ENCODE results near the gene CT47C1. TPM values are rescaled to one million over a fixed set of nuclear protein-coding genes. Genes with fewer than 3 reads are reported as not detected.
A peak's percentile ranks its signal among the peaks of the same experiment; 100 is the strongest.
"Not testable (repeated sequence)": the region's sequence is repeated elsewhere in the genome, so short reads cannot be mapped to it uniquely, and the experiment has no call there.

Gene CT47C1
- total RNA-seq, result not detected

DNA sequence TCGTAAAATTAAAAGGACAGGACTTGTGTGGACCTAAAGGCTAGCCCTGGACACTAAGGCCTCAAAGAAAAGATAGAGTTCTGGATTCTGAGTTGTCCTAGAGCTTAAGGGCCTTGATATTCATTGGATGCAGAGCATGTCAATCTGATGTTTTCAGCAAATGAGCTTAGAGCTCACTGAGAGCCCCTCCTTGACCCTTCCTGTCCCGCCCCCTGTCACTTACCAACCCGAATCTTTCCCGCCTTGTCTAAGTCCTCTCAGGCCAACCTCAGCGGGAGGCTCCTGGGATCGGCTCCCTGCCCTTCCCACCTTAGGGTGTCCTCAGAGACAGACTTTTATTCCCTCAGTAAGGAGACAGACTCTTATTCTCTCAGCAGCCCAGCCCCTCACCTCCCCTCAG is at the start of gene CT47C1:
Gene CT47C1, plus strand, starts transcription at position 250 of the 400 bp plus-strand sequence. CDS start 233 bp downstream, outside the sequence.
- DNase-seq (ENCODE audit: low spot score) (no peak), ATAC-seq (no peak)
- intact Hi-C loops (cut with DNase I), result no loop called here

DNA sequence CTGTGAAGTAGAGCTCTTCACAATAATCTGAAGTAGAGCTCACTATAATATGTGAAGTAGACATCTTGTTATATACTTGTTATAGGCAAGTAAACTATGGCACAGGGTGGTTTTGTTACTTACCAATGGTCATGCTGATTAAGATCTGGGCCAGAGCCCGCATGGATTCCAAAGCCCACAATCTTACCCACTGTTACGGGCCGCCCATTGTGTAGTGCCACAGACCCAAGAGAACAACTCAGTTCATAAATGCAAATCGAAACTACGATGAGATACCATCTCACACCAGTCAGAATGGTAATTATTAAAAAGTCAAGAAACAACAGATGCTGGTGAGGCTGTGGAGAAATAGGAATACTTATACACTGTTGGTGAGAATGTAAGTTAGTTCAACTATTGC is 46.9 kb upstream of the CT47C1 start:
- intact Hi-C loops (cut with DNase I), result no loop called here
- ATAC-seq, result no peak
- DNase-seq (ENCODE audit: low spot score), result no peak

DNA sequence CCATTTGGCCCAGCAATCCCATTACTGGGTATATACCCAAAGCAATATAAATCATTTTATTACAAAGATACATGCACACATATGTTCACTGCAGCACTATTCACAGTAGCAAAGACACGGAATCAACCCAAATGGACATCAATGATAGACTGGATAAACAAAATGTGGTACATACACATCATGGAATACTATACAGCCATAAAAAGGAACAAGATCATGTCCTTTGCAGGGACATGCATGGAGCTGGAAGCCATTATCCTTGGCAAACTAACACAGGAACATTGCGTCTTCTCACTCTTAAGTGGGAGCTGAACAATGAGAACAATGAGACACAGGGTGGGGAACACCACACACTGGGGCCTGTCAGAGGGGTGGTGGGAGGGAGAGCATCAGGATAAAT is 46.4 kb upstream of the CT47C1 start:
- ATAC-seq; intact Hi-C loops (cut with DNase I): not testable (repeated sequence)

GRCh38 chrX:119027960-119028732 is 44.6 kb upstream of the CT47C1 start:
- intact Hi-C loops (cut with DNase I); DNase-seq (ENCODE audit: low spot score); ATAC-seq: not testable (repeated sequence)

More for the DNA sequence above, 46.4 kb upstream of the CT47C1 start:
- not testable (repeated sequence) for DNase-seq (ENCODE audit: low spot score)

GRCh38 chrX:119028733-119029330 is 44.0 kb upstream of the CT47C1 start:
- ATAC-seq (no peak), DNase-seq (ENCODE audit: low spot score) (no peak)
- intact Hi-C loops (cut with DNase I), result no loop called here

DNA sequence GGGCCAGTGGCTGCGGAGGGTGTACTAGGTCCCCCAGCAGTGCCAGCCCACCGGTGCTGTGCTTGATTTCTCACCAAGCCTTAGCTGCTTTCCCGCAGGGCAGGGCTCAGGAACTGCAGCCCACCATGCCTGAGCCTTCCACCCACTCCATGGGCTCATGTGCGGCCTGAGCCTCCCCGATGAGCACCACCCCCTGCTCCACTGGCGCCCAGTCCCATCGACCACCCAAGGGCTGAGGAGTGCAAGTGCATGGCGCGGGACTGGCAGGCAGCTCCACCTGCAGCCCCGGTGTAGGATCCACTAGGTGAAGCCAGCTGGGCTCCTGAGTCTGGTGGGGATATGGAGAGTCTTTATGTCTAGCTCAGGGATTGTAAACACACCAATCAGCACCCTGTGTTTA is 43.1 kb upstream of the CT47C1 start:
- intact Hi-C loops (cut with DNase I); ATAC-seq; DNase-seq (ENCODE audit: low spot score): not testable (repeated sequence)

DNA sequence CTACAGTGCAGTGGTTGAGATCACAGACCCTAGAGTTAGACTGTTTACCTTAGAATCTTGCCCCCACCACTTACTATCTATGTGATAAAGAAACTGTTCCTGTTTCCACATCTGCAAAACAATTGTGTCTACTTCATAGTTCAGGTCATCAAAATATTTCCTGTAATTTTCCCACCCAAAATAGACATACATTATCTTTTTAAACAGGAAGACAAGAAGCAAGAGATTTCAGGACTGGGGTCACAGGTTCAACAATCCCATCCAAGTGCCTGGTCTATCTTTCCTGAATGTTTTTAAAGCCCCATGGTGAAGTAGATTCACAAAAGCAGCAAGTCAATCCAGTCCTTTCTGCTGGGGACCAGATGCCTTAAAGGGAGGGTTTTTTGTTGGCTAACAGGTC is 41.8 kb upstream of the CT47C1 start:
- DNase-seq (ENCODE audit: low spot score), result no peak
- intact Hi-C loops (cut with DNase I), result no loop called here
- ATAC-seq, result no peak

GRCh38 chrX:119036107-119037029 is 36.4 kb upstream of the CT47C1 start:
- intact Hi-C loops (cut with DNase I), result no loop called here
- DNase-seq (ENCODE audit: low spot score) (no peak), ATAC-seq (no peak)

DNA sequence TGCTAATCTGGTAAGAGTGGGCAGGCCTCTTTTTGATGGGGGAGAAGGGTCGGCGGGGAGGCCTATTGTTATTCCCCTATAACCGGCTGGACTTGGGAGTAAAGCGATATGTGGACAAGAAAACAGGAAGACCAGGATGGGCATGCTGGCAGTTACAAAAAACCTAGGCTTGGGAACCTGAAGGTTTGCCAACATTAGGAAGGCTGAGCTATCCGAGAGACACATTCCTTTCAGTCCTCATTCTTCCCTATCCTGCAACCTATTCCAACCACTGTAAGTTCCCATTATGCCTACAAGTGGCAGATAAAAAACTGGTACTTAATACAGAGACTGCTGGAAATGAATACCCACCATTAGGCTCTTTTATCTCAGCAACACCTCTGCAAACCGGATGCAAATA is 32.4 kb upstream of the CT47C1 start:
- ATAC-seq (no peak), DNase-seq (ENCODE audit: low spot score) (no peak)
- intact Hi-C loops (cut with DNase I), result no loop called here

- DNase-seq (ENCODE audit: low spot score), result peak; percentile 60
- intact Hi-C loops (cut with DNase I), result no loop called here
- ATAC-seq, result peak; percentile 95
Measured at GRCh38 chrX:119041175-119041574, 31.6 kb upstream of the CT47C1 start.

GRCh38 chrX:119042040-119042439 is 30.8 kb upstream of the CT47C1 start:
- no peak for ATAC-seq
- intact Hi-C loops (cut with DNase I), result no loop called here
- no peak for DNase-seq (ENCODE audit: low spot score)

DNA sequence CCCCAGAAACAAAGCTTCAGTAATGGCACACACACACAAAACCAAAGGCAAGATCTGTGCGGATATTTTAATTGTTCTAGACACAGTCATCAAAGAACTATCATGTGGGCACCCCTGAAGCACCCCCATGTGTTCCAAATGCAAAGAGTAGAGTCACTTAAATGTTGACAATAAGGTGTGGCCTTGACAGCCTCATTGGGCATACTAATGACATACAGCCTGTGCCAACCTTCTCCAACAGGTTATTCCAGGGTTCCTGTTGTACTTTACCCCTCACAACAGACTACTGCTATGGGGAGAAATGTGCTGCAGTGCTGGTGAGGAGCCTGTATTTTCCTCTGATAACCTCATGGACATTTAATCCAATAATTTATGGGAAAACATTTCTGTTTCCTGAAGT is 29.8 kb upstream of the CT47C1 start:
- no peak for ATAC-seq
- intact Hi-C loops (cut with DNase I), result no loop called here
- no peak for DNase-seq (ENCODE audit: low spot score)

GRCh38 chrX:119045884-119046283 is 26.9 kb upstream of the CT47C1 start:
- no peak for ATAC-seq

GRCh38 chrX:119055687-119056086 is 17.1 kb upstream of the CT47C1 start:
- ATAC-seq (no peak), DNase-seq (ENCODE audit: low spot score) (no peak)
- intact Hi-C loops (cut with DNase I), result no loop called here

More at GRCh38 chrX:119045884-119046283, 26.9 kb upstream of the CT47C1 start:
- no peak for DNase-seq (ENCODE audit: low spot score)
- intact Hi-C loops (cut with DNase I), result no loop called here

DNA sequence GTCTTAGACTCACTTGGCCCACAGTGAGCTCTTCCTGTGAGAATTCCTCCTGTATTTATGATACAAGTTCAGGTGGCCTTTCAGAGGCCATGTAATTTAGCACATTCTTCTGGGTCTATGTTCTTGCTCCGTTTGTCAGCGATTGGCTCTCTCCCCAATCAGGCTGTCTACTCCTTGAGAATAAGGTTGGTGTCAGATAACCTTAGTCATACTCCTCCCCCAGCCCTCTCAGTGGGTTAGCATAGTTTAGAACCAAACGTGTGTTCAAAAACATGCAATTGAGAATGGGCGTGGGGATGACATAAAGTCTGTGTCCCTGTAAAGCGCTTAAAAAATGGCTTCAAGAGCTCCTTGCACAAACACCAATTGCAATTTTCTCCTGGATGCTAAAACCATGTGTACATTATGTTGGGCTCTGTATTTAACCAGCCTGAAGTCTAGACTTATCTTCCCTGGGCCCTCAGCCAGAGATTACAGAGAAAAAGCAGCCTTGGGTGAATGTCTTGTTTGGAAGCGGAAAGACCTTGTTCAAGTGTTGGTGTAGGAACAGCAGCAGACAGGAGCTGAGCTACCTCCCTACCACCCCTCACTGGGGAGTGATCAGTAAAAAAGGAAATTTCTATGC is 9.9 kb upstream of the CT47C1 start:
- no peak for DNase-seq (ENCODE audit: low spot score)
- intact Hi-C loops (cut with DNase I), result no loop called here
- ATAC-seq, result no peak

DNA sequence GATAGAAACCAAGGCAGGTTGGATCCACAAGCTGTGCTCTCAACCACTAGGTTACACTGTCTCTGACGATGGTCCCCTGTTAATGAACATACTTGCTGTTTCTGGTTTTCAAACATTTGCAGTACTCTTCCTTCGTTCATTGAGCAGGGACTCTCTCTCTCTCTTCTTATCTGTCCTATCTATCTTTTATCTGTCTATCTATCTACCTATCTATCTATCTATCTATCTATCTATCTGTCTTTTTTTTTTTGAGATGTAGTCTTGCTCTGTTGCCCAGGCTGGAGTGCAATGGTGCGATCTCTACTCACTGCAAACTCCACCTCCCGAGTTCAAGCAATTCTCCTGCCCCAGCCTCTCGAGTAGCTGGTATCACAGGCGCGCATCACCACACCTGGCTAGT is 9.4 kb upstream of the CT47C1 start:
- ATAC-seq, result no peak
- intact Hi-C loops (cut with DNase I), result no loop called here
- no peak for DNase-seq (ENCODE audit: low spot score)

DNA sequence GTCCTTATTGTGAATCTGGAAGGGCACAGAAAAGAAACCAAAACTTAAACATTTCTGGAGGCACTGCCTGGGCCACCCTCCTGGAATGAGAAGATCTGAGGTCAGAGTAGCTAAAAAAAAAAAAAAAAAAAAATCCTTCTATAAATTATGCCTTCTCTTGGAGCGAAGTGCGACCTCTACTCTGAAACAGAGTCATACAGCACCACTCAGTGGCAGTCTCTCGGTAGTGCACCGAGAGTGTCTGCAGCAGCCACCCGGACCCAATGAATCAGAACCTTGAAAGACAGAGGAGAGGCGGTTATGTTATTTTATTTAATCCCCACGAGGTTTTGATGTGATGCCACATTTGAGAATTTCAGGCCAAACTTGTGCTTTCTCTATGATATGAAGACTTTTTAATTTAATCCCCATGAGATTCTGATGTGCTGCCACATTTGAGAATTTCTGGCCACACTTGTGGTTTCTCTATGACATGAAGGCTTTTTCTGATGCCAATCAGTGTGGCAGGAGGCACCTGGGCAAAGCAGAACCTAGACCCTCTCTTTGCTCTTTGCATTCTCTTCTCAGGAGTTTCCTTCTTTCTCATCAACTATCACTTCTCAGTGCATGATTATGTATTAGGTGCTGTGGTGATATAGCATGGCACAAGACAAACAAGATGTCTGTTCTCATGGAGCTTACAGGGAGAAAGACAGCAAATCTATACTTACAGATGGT is 5.6 kb upstream of the CT47C1 start:
- DNase-seq (ENCODE audit: low spot score) (peak; percentile 72), ATAC-seq (peak; percentile 63)
- intact Hi-C loops (cut with DNase I), result no loop called here

DNA sequence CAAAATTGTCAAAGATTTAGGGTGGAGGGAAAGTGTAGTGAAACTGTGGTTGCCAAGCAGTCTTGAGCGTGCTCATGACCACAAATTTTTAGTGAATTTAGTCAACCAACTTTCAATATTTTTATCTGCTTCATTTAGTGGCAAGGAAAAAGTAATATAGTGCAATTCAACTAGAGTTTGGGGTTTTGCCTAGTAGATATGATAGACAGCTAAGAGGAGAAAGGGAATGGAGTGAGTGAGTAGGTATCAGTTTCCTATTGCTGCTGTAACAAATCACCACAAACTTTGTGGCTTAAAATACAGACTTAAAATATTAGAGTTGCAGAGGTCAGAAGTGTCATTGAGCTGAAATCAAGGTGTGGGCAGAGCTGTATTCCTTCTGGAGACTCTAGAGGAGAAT is 3.7 kb upstream of the CT47C1 start:
- no peak for DNase-seq (ENCODE audit: low spot score)
- no peak for ATAC-seq
- intact Hi-C loops (cut with DNase I), result no loop called here

GRCh38 chrX:119069762-119070161 is 3.0 kb upstream of the CT47C1 start:
- ATAC-seq (no peak), DNase-seq (ENCODE audit: low spot score) (no peak)
- intact Hi-C loops (cut with DNase I), result no loop called here

All from sciatic nerve (tissue), 2 donors.